SK-N-SH (cell line): ENCODE data around the gene TMA7. TPM values are rescaled to one million over a fixed set of nuclear protein-coding genes. Genes with fewer than 3 reads are reported as not detected.

Experiments
- CTCF ChIA-PET: fragments of 300-600, 350-600 bp; formaldehyde crosslinking; extraction: SDS; loops from one replicate; lab custom pipeline; 2021; lab: Yijun Ruan, JAX
- POLR2A ChIA-PET: fragments of 350-600 bp; sonication (Branson Sonifier 250); formaldehyde crosslinking; extraction: SDS; loops from one replicate; lab custom pipeline; 2020; ENCODE audit warnings: antibody characterized with exemption, inconsistent platforms; lab: Yijun Ruan, JAX
- DNase-seq: peaks from one replicate; pipeline ENCODE4 v3.0.0; 2012
- H2AFZ ChIP-seq: fragments of 200-600 bp; sonication (generic); 2 replicates; pipeline ENCODE4 v1.8.1; 2016; ENCODE audit warnings: antibody characterized with exemption, mild to moderate bottlenecking, low read depth
- H3F3A ChIP-seq: fragments of 200-600 bp; sonication (generic); replicated peaks from 2 replicates; pipeline ENCODE3; 2016; ENCODE audit warnings: antibody characterized with exemption, mild to moderate bottlenecking; ENCODE audit not compliant: insufficient read depth
- H3K27ac ChIP-seq, 2 experiments: fragments of 200-500 bp in 1 of 2; fragments of 200-600 bp in 1 of 2; sonication (Bioruptor generic) in 1 of 2; sonication (generic), shearing (Covaris generic) in 1 of 2; 2 replicates each; pipeline versions ENCODE4 v1.5.1 to v1.6.1; 2014 to 2016; ENCODE audit warnings: low read depth in 2 of 2, inconsistent platforms in 1 of 2, low read length in 1 of 2, mild to moderate bottlenecking in 1 of 2, mixed read lengths in 1 of 2
- H3K27me3 ChIP-seq: fragments of 200-600 bp; sonication (generic), shearing (Covaris generic); 2 replicates; pipeline ENCODE4 v1.6.1; 2016; ENCODE audit warnings: mixed run types; ENCODE audit not compliant: insufficient read depth
- H3K36me3 ChIP-seq, 2 experiments: fragments of 200-500 bp in 1 of 2; fragments of 200-600 bp in 1 of 2; sonication (Bioruptor generic) in 1 of 2; sonication (generic) in 1 of 2; replicated peaks in 1 of 2; 2 replicates each; pipeline versions ENCODE3 to v1.5.1; 2014 to 2016; ENCODE audit warnings: low read length in 1 of 2, mild to moderate bottlenecking in 1 of 2; ENCODE audit not compliant: insufficient read depth in 2 of 2, control insufficient read depth in 1 of 2
- H3K4me1 ChIP-seq, 2 experiments: fragments of 200-500 bp in 1 of 2; fragments of 200-600 bp in 1 of 2; sonication (Bioruptor generic) in 1 of 2; sonication (generic), shearing (Covaris generic) in 1 of 2; 2 replicates each; pipeline versions ENCODE4 v1.5.1 to v1.6.1; 2014 to 2016; ENCODE audit warnings: low read depth in 1 of 2, low read length in 1 of 2, mixed run types in 1 of 2; ENCODE audit not compliant: insufficient read depth in 2 of 2, control insufficient read depth in 1 of 2
- H3K4me2 ChIP-seq: fragments of 200-600 bp; sonication (generic), shearing (Covaris generic); 2 replicates; pipeline ENCODE4 v1.6.1; 2017; ENCODE audit warnings: mixed run types
- H3K4me3 ChIP-seq, 2 experiments: fragments of 200-500 bp in 1 of 2; fragments of 200-600 bp in 1 of 2; sonication (Bioruptor generic) in 1 of 2; sonication (generic), shearing (Covaris generic) in 1 of 2; 2 replicates each; pipeline versions ENCODE4 v1.5.1 to v1.8.1; 2014 to 2016; ENCODE audit warnings: low read depth in 2 of 2, inconsistent platforms in 1 of 2, low read length in 1 of 2, mild to moderate bottlenecking in 1 of 2, mixed read lengths in 1 of 2, moderate library complexity in 1 of 2
- H3K79me2 ChIP-seq: fragments of 200-600 bp; sonication (generic); 2 replicates; pipeline ENCODE4 v1.8.1; 2017; ENCODE audit warnings: mild to moderate bottlenecking; ENCODE audit not compliant: insufficient read depth
- H3K9ac ChIP-seq: fragments of 200-600 bp; sonication (generic); 2 replicates; pipeline ENCODE4 v1.6.1; 2017; ENCODE audit warnings: mixed run types
- H3K9me2 ChIP-seq: fragments of 200-600 bp; sonication (generic); 2 replicates; pipeline ENCODE4 v1.6.1; 2017; ENCODE audit warnings: mixed run types
- H3K9me3 ChIP-seq: fragments of 200-600 bp; sonication (generic); 2 replicates; pipeline ENCODE4 v1.6.1; 2017; ENCODE audit warnings: mixed run types, mild to moderate bottlenecking, moderate library complexity
- H4K20me1 ChIP-seq: fragments of 200-600 bp; sonication (generic); 2 replicates; pipeline ENCODE4 v1.6.1; 2017; ENCODE audit warnings: mild to moderate bottlenecking, mixed run types; ENCODE audit not compliant: insufficient read depth
- EP300 ChIP-seq, 2 experiments: IDR thresholded peaks; 2 replicates each; pipeline versions ENCODE4 v1.4.0 to v1.6.1; 2012; ENCODE audit warnings: borderline replicate concordance in 1 of 2, low read depth in 1 of 2, low read length in 1 of 2
- FOXJ3 ChIP-seq: sonication (generic); formaldehyde crosslinking; IDR thresholded peaks from 2 replicates; pipeline ENCODE4 v1.5.1; 2020; ENCODE audit warnings: mild to moderate bottlenecking, missing genetic modification reagents
- FOXM1 ChIP-seq: IDR thresholded peaks from 2 replicates; pipeline ENCODE4 v1.4.0; 2012; ENCODE audit warnings: low read depth, mild to moderate bottlenecking
- GATA2 ChIP-seq: sonication (generic); formaldehyde crosslinking; IDR thresholded peaks from 2 replicates; pipeline ENCODE4 v1.5.0; 2020; ENCODE audit warnings: mild to moderate bottlenecking, missing genetic modification reagents
- MAX ChIP-seq: IDR thresholded peaks from 2 replicates; pipeline ENCODE4 v1.4.0; 2012; ENCODE audit warnings: low read depth
- MEF2A ChIP-seq: IDR thresholded peaks from 2 replicates; pipeline ENCODE4 v1.4.0; 2012; ENCODE audit warnings: low read depth, borderline replicate concordance
- MXI1 ChIP-seq: IDR thresholded peaks from 2 replicates; pipeline ENCODE4 v1.6.1; 2012; ENCODE audit warnings: mild to moderate bottlenecking, low read depth, low read length, improper control_type of control experiment
- NRF1 ChIP-seq: IDR thresholded peaks from 2 replicates; pipeline ENCODE4 v1.6.1; 2012; ENCODE audit warnings: low read depth, mild to moderate bottlenecking, low read length
- POLR2AphosphoS5 ChIP-seq: IDR thresholded peaks from 2 replicates; pipeline ENCODE4 v1.6.1; 2012; ENCODE audit warnings: low read depth, low read length
- RAD21 ChIP-seq: IDR thresholded peaks from 2 replicates; pipeline ENCODE4 v1.6.1; 2012; ENCODE audit warnings: mild to moderate bottlenecking, low read length
- RCOR1 ChIP-seq: fragments of 150-350 bp; IDR thresholded peaks from 2 replicates; pipeline ENCODE4 v1.6.1; 2017; ENCODE audit warnings: antibody characterized with exemption, low read length
- REST ChIP-seq: IDR thresholded peaks from 2 replicates; pipeline ENCODE4 v1.6.1; 2012; ENCODE audit warnings: mild to moderate bottlenecking, low read depth, low read length, moderate library complexity
- RXRA ChIP-seq: IDR thresholded peaks from 2 replicates; pipeline ENCODE4 v1.4.0; 2012; ENCODE audit warnings: low read depth, mild to moderate bottlenecking, borderline replicate concordance
- SIN3A ChIP-seq: IDR thresholded peaks from 2 replicates; pipeline ENCODE4 v1.6.1; 2012; ENCODE audit warnings: low read depth, mild to moderate bottlenecking, low read length, moderate library complexity, borderline replicate concordance
- SMC3 ChIP-seq: IDR thresholded peaks from 2 replicates; pipeline ENCODE4 v1.6.1; 2012; ENCODE audit warnings: low read depth, low read length, improper control_type of control experiment
- TCF12 ChIP-seq: IDR thresholded peaks from 2 replicates; pipeline ENCODE4 v1.4.0; 2012
- USF1 ChIP-seq: IDR thresholded peaks from 2 replicates; pipeline ENCODE4 v1.4.0; 2012; ENCODE audit warnings: low read depth, borderline replicate concordance
- USF2 ChIP-seq: fragments of 150-350 bp; IDR thresholded peaks from 2 replicates; pipeline ENCODE4 v1.6.1; 2017; ENCODE audit warnings: antibody characterized with exemption, low read length, low read depth, borderline replicate concordance
- YY1 ChIP-seq: IDR thresholded peaks from 2 replicates; pipeline ENCODE4 v1.4.0; 2012; ENCODE audit warnings: low read depth, mild to moderate bottlenecking
- WGBS: methylation state at CpG from one replicate; pipeline ENCODE4 v1.1.6; 2017; ENCODE audit warnings: low lambda C conversion rate; 5-methylcytosine and 5-hydroxymethylcytosine counted together
- polyA plus RNA-seq, 3 experiments: library from polyadenylated mRNA; depleted of rRNA; stranded (reverse); fragments of >200 nt; gene quantifications; 2 replicates each; pipeline ENCODE4 v1.2.3, GENCODE V29; 2012

Gene TMA7
- polyA plus RNA-seq, 1 of the 3 experiments (the other 2 are of a cell fraction) = 438 TPM

GRCh38 chr3:48395714-48396113, 44.3 kb upstream of the TMA7 start:
- Histone ChIP-seq H2AFZ (no peak overlapping the region), H3K9me3 (no peaks in the 10 kb centered on the region), H3K4me1 (peaks cover 0 to 23% of the 10 kb centered on the region in 2 experiments; a peak in 1 of 4 replicates), H3K79me2 (no peaks in the 10 kb centered on the region), H3K9ac (no peak overlapping the region), H3K4me3 (no peak overlapping the region), H3K27ac (no peak overlapping the region), H3K9me2 (no peaks in the 10 kb centered on the region), H4K20me1 (no peaks in the 10 kb centered on the region), H3F3A (no peaks in the 10 kb centered on the region), H3K4me2 (no peak overlapping the region), H3K27me3 (no peaks in the 10 kb centered on the region), H3K36me3 (no peaks in the 10 kb centered on the region)
- ChIA-PET CTCF (interaction anchor here (1.0 to 4.9 kb wide), 2 partner anchors 40 to 122 kb away, joined by 3 to 40 read pairs; no protein-coding TSS in a partner anchor), POLR2A (no interaction called here)
- WGBS = 68% methylated on average over 3 of the region's 3 CpGs
- DNase-seq = no peak
- no peak for TF ChIP-seq MEF2A
- TF ChIP-seq MAX = no peak
- no peak for TF ChIP-seq GATA2 (CRISPR knock-in tag)
- TF ChIP-seq EP300 (IDR thresholded peaks at IDR 0.05; ENCODE audit: borderline replicate concordance in 1 of 2, low read depth in 1 of 2, low read length in 1 of 2) = no peak
- no peak for TF ChIP-seq USF1
- no peak for TF ChIP-seq SMC3

- Histone ChIP-seq H3K36me3 (no peaks in the 10 kb centered on the region), H3F3A (peaks cover 12% of the 10 kb centered on the region), H3K4me1 (peaks cover 6 to 23% of the 10 kb centered on the region in 2 experiments; a peak in 2 of 4 replicates), H2AFZ (no peak overlapping the region), H3K9ac (no peak overlapping the region), H3K4me2 (no peak overlapping the region), H3K27ac (peak overlapping the region in 1 of 2 experiments; percentile 60; a peak in 1 of 4 replicates), H3K27me3 (no peaks in the 10 kb centered on the region), H3K79me2 (no peaks in the 10 kb centered on the region), H3K4me3 (no peak overlapping the region), H3K9me3 (no peaks in the 10 kb centered on the region), H4K20me1 (no peaks in the 10 kb centered on the region), H3K9me2 (no peaks in the 10 kb centered on the region)
- 66% methylated on average over 3 of the region's 9 CpGs for WGBS
- CTCF ChIA-PET = interaction anchor here (0.8 to 15.6 kb wide), 5 partner anchors 10 to 107 kb away, joined by 3 to 399 read pairs (median 40); partner anchors contain the start of gene PLXNB1
- POLR2A ChIA-PET = interaction anchor here (0.6 to 1.8 kb wide), 2 partner anchors 24 to 51 kb away, joined by 3 to 6 read pairs; no protein-coding TSS in a partner anchor
- DNase-seq = peak; percentile 10
- no peak for TF ChIP-seq USF2
- no peak for TF ChIP-seq NRF1
- no peak for TF ChIP-seq SMC3
- no peak for TF ChIP-seq YY1
- TF ChIP-seq MAX = no peak
- no peak for TF ChIP-seq RCOR1
- TF ChIP-seq MXI1 = no peak
- TF ChIP-seq TCF12 = no peak
- no peak for TF ChIP-seq REST
- no peak for TF ChIP-seq RAD21
- TF ChIP-seq POLR2AphosphoS5 = no peak
- TF ChIP-seq FOXJ3 = no peak
- TF ChIP-seq EP300 (IDR thresholded peaks at IDR 0.05; ENCODE audit: borderline replicate concordance in 1 of 2, low read depth in 1 of 2, low read length in 1 of 2) = no peak
- TF ChIP-seq RXRA = no peak
- TF ChIP-seq MEF2A = no peak
- no peak for TF ChIP-seq SIN3A
- no peak for TF ChIP-seq FOXM1
These were observed 42.0 kb upstream of the TMA7 start for GRCh38 chr3:48397767-48398681.
